Uterine smooth muscle cell (primary cell): ENCODE results near the gene BRINP3. TPM values are rescaled to one million over a fixed set of nuclear protein-coding genes. Genes with fewer than 3 reads are reported as not detected.

Experiments used
- total RNA-seq: library from RNA; depleted of rRNA; stranded (reverse); fragments of >200 nt; gene quantifications from 2 replicates; pipeline ENCODE4 v1.2.3, GENCODE V29; 2014

BRINP3 gene
- total RNA-seq = not detected in 2 replicates

DNA sequence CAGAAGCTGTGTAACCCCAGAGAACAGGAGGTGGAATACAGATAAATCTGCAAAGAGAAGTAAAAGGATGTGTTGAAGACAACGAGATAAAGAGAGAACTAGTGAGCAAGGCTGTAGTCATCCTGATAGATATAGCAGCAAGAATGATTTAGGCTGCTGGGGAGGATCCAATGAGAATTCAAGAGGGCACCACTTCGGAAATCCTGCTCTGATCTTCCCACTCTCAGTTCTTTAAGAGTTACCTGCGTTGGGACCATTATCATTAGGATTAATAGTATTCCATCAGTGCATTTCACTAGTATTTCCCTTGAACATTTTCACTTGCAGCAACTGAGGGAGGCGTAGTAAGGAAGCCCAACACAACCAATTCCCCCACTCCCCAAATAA is at the start of gene BRINP3:
Gene BRINP3 (minus strand): TSS at position 103 of the 387 bp plus-strand sequence.

